HepG2 (cell line): Measurements from ENCODE around the gene TIMM23. TPM values are rescaled to one million over a fixed set of nuclear protein-coding genes. Genes with fewer than 3 reads are reported as not detected.

Experiments
- DMAP1 ChIP-seq: IDR thresholded peaks from 2 replicates; pipeline ENCODE4 v1.6.1; 2016
- E2F2 ChIP-seq: sonication (generic); formaldehyde crosslinking; IDR thresholded peaks from 2 replicates; pipeline ENCODE4 v1.4.0; 2020; ENCODE audit warnings: missing genetic modification reagents, borderline replicate concordance
- HES4 ChIP-seq: sonication (generic); formaldehyde crosslinking; IDR thresholded peaks from 2 replicates; pipeline ENCODE4 v1.9.0; 2021; ENCODE audit warnings: mild to moderate bottlenecking, missing genetic modification reagents, borderline replicate concordance
- KLF16 ChIP-seq, 2 experiments: sonication (generic) in 1 of 2; formaldehyde crosslinking in 1 of 2; IDR thresholded peaks; 2 replicates each; pipeline versions ENCODE4 v1.6.1 to v1.8.0; 2016 to 2023; ENCODE audit warnings: missing genetic modification reagents in 2 of 2, missing compliant biosample characterization in 1 of 2
- LCORL ChIP-seq, 2 experiments: fragments of 450-650 bp in 1 of 2; sonication (generic) in 1 of 2; formaldehyde crosslinking in 1 of 2; IDR thresholded peaks; 2 replicates each; pipeline versions ENCODE4 v1.5.0 to v1.6.1; 2017 to 2020; ENCODE audit warnings: antibody characterized with exemption in 1 of 2, missing genetic modification reagents in 1 of 2
- NFE2L2 ChIP-seq: fragments of 150-350 bp; IDR thresholded peaks from 2 replicates; pipeline ENCODE4 v1.6.1; 2014; ENCODE audit warnings: low read length
- NR2F6 ChIP-seq, 2 experiments: IDR thresholded peaks; 2 replicates each; pipeline ENCODE4 v1.6.1; 2016; ENCODE audit warnings: antibody characterized with exemption in 1 of 2, mild to moderate bottlenecking in 1 of 2
- PPARG ChIP-seq: conservative IDR thresholded peaks from 2 replicates; pipeline ENCODE4 v1.6.1; 2016; ENCODE audit warnings: missing biosample characterization, missing genetic modification reagents
- PRDM10 ChIP-seq: sonication (generic); formaldehyde crosslinking; IDR thresholded peaks from 2 replicates; pipeline ENCODE4 v1.4.0; 2020; ENCODE audit warnings: low read depth, missing genetic modification reagents
- SAP130 ChIP-seq: IDR thresholded peaks from 2 replicates; pipeline ENCODE4 v1.6.1; 2016; ENCODE audit warnings: low read depth
- SRSF1 ChIP-seq: fragments of 200-400 bp; formaldehyde crosslinking; optimal IDR thresholded peaks from 2 replicates; pipeline ENCODE3; 2017; ENCODE audit warnings: mild to moderate bottlenecking, low read depth, low read length, moderate library complexity
- STAG1 ChIP-seq: sonication (generic); formaldehyde crosslinking; IDR thresholded peaks from 2 replicates; pipeline ENCODE4 v1.4.0; 2020; ENCODE audit warnings: missing genetic modification reagents
- ZBTB3 ChIP-seq: sonication (generic); formaldehyde crosslinking; IDR thresholded peaks from 2 replicates; pipeline ENCODE4 v1.4.0; 2020; ENCODE audit warnings: low read depth, mild to moderate bottlenecking, moderate library complexity, missing genetic modification reagents, borderline replicate concordance
- ZHX1 ChIP-seq: sonication (generic); formaldehyde crosslinking; IDR thresholded peaks from 2 replicates; pipeline ENCODE4 v1.8.1; 2022; ENCODE audit warnings: low read depth, mild to moderate bottlenecking, missing genetic modification reagents
- ZNF256 ChIP-seq: sonication (generic); formaldehyde crosslinking; conservative IDR thresholded peaks from 2 replicates; pipeline ENCODE4 v1.4.0; 2020; ENCODE audit warnings: missing genetic modification reagents
- ZNF331 ChIP-seq: sonication (generic); formaldehyde crosslinking; IDR thresholded peaks from 2 replicates; pipeline ENCODE4 v1.4.0; 2020; ENCODE audit warnings: missing genetic modification reagents
- ZNF468 ChIP-seq: sonication (generic); formaldehyde crosslinking; IDR thresholded peaks from 2 replicates; pipeline ENCODE4 v1.8.0; 2022; ENCODE audit warnings: mild to moderate bottlenecking, moderate library complexity, missing genetic modification reagents
- ZNF607 ChIP-seq: sonication (generic); formaldehyde crosslinking; IDR thresholded peaks from 2 replicates; pipeline ENCODE4 v1.5.1; 2020; ENCODE audit warnings: missing genetic modification reagents, mild to moderate bottlenecking, borderline replicate concordance
- ZNF879 ChIP-seq: sonication (generic); formaldehyde crosslinking; IDR thresholded peaks from 2 replicates; pipeline ENCODE4 v1.8.1; 2023; ENCODE audit warnings: missing genetic modification reagents
- polyA plus RNA-seq, 8 experiments: library from polyadenylated mRNA; depleted of rRNA in 3 of 8; stranded (reverse) in 7 of 8; unstranded in 1 of 8; fragments of >200 nt; fragmentation: Illumina TruSeq in 4 of 8; extraction: Trizol in 4 of 8; gene quantifications; 2 replicates each; pipeline versions ENCODE4 v1.2.1 to v1.2.3, GENCODE V29; 2011 to 2016; ENCODE audit warnings: low read depth in 4 of 8, missing spikeins in 1 of 8, mixed read lengths in 1 of 8; ENCODE audit not compliant: insufficient read depth in 1 of 8
- total RNA-seq, 5 experiments: library from RNA; depleted of rRNA; stranded (reverse); fragments of >200 nt; fragmentation: Illumina TruSeq; extraction: Trizol; gene quantifications; 2 replicates each; pipeline ENCODE4 v1.2.3, GENCODE V29; 2016; ENCODE audit warnings: low read depth in 1 of 5
- TF ChIP-seq, protein P1 (sequence below): sonication (generic); formaldehyde crosslinking; IDR thresholded peaks from 2 replicates; pipeline ENCODE4 v1.5.1; 2020; ENCODE audit warnings: missing genetic modification reagents, mild to moderate bottlenecking, borderline replicate concordance

The TIMM23 gene
- total and polyA plus RNA-seq, 2 of the 13 experiments (the other 11 are each of a cell fraction or from before 2014, with no cell fraction given) = 80.2 to 98.6 TPM

DNA sequence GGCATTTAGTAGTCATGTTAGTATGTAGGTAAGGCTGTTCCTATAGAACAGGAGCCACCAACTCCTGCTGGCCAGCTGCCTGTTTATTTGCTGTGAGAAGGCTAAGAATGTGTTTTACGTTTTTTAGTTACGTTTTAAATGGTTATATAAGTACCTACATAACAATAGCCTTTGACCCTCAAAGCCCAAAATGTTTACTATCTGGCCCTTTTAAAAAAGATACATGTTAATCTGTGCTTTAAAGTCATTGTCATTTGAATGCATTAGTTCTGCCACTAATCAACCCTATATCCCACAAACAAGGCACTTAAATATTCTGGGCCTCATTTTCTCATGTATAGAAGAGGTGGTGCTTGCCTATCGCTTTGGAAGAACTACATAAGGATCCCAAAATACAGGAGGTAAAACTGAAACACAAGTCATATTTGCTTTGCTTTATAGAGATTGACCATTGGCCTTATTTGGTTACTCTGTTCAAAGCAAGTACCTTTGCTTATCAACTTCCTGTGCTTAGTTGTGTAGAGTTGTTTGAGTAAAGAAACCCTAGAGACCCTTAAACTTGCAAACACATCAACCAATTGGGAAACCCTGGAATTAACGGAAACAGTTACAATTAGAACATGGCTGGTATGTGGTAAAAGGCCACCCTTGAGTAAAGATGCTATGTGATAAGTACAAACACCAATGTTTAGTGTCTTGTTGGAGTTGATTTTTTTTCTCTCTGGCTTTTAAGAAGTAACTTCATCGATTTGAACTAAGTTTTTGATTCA is 25.9 kb downstream of the TIMM23 start (continued):
- TF ChIP-seq ZNF256 (no peak), ZNF879 (no peak), DMAP1 (CRISPR knock-in tag) (peak; percentile 35; the same call in 1 of the 2 replicates), STAG1 (CRISPR knock-in tag) (no peak), ZNF331 (CRISPR knock-in tag) (peak; percentile 77), ZNF468 (CRISPR knock-in tag) (no peak), NFE2L2 (no peak), ZNF607 (CRISPR knock-in tag) (no peak), HES4 (no peak), LCORL (IDR thresholded peaks at IDR 0.05) (peak; percentile 91; the same call in 1 of the 2 replicates), LCORL (CRISPR knock-in tag; IDR thresholded peaks at IDR 0.05) (peak; percentile 89), ZHX1 (no peak), SRSF1 (no peak), KLF16 (CRISPR knock-in tag; IDR thresholded peaks at IDR 0.05) (peak in 1 of 2 experiments; percentile 65; a peak in 2 of 4 replicates), PPARG (CRISPR knock-in tag) (peak; percentile 98), E2F2 (CRISPR knock-in tag) (no peak), NR2F6 (IDR thresholded peaks at IDR 0.05) (peak; percentile 97), NR2F6 (CRISPR knock-in tag; IDR thresholded peaks at IDR 0.05) (peak; percentile 91), ZBTB3 (0 out of 2 replicates have a peak, but pooled peaks have one; percentile 40), PRDM10 (CRISPR knock-in tag) (no peak), SAP130 (CRISPR knock-in tag) (peak; percentile 83)
- TF ChIP-seq, protein P1, sequence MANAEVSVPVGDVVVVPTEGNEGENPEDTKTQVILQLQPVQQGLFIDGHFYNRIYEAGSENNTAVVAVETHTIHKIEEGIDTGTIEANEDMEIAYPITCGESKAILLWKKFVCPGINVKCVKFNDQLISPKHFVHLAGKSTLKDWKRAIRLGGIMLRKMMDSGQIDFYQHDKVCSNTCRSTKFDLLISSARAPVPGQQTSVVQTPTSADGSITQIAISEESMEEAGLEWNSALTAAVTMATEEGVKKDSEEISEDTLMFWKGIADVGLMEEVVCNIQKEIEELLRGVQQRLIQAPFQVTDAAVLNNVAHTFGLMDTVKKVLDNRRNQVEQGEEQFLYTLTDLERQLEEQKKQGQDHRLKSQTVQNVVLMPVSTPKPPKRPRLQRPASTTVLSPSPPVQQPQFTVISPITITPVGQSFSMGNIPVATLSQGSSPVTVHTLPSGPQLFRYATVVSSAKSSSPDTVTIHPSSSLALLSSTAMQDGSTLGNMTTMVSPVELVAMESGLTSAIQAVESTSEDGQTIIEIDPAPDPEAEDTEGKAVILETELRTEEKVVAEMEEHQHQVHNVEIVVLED (CRISPR knock-in tag) = 0 out of 2 replicates have a peak, but pooled peaks have one; percentile 24
